Adrenal gland (tissue), 5 donors: Measurements from ENCODE around the gene F12.

Source experiments
- CTCF ChIP-seq, 6 experiments: fragments of 450-650 bp in 4 of 6; fragments of 200-600 bp in 2 of 6; sonication (generic) in 1 of 6; IDR thresholded peaks; 1 replicate in 5 of 6; 2 replicates in 1 of 6; pipeline versions ENCODE4 v1.5.1 to v1.8.0; 2016 to 2021; ENCODE audit warnings: antibody characterized with exemption in 6 of 6, mild to moderate bottlenecking in 2 of 6, moderate library complexity in 1 of 6
- POLR2A ChIP-seq, 2 donors: fragments of 450-650 bp; IDR thresholded peaks; one replicate each; pipeline ENCODE4 v1.6.1; 2017; ENCODE audit warnings: antibody characterized with exemption in 2 of 2, mild to moderate bottlenecking in 2 of 2, moderate library complexity in 1 of 2
- donor health status: DM: no; HTN: no; CAD: no.

GRCh38 chr5:177432839-177433657 lies 23.7 kb upstream of the F12 start:
- TF ChIP-seq POLR2A (IDR thresholded peaks at IDR 0.05) = no peak
- no peak for TF ChIP-seq CTCF (IDR thresholded peaks at IDR 0.05)
